Measurements from ENCODE around the gene SPIN3.
"Not testable (repeated sequence)": the region's sequence is repeated elsewhere in the genome, so short reads cannot be mapped to it uniquely, and the experiment has no call there.

GRCh38 chrX:56946201-56946600, 49.1 kb downstream of the SPIN3 start:
- TF ChIP-seq CTCF, POLR2A (IDR thresholded peaks at IDR 0.05): not testable (repeated sequence)
